Measurements from ENCODE around the gene DNAJC9. TPM values are rescaled to one million over a fixed set of nuclear protein-coding genes. Genes with fewer than 3 reads are reported as not detected.
A peak's percentile ranks its signal among the peaks of the same experiment; 100 is the strongest.

The DNAJC9 gene
- total RNA-seq, 1 experiment from 2014 or later, result 65.2 TPM

GRCh38 chr10:73247509-73248258, 629 bp upstream of the DNAJC9 start:
- Histone ChIP-seq H3K27me3 (replicated peaks; ENCODE audit: control insufficient read depth, insufficient read depth, low read length) (no peaks in the 10 kb centered on the region), H3K36me3 (ENCODE audit: control insufficient read depth, insufficient read depth, low read length) (peaks cover 6% of the 10 kb centered on the region), H3K9me3 (no peaks in the 10 kb centered on the region), H3K4me1 (0 out of 2 replicates have a peak, but pooled peaks cover 13% of the 10 kb centered on the region), H3K4me3 (ENCODE audit: low read depth, low read length) (peak overlapping the region; percentile 86)
- Mint-ChIP-seq H3K36me3 (ENCODE audit: insufficient read depth, unreplicated experiment) (peaks cover 100% of the 10 kb centered on the region), H3K27ac (ENCODE audit: unreplicated experiment) (peak overlapping the region; percentile 100), H3K9me3 (ENCODE audit: unreplicated experiment) (no peaks in the 10 kb centered on the region), H3K27me3 (ENCODE audit: insufficient read depth, unreplicated experiment) (no peaks in the 10 kb centered on the region), H3K4me1 (ENCODE audit: low read depth, unreplicated experiment) (peaks cover 43% of the 10 kb centered on the region), H3K4me3 (ENCODE audit: unreplicated experiment) (peak overlapping the region; percentile 99)
- TF ChIP-seq CTCF (IDR thresholded peaks at IDR 0.05; ENCODE audit: insufficient read depth in 1 of 2, low read depth in 1 of 2, low read length in 1 of 2, severe bottlenecking in 1 of 2, unreplicated experiment in 1 of 2), result no peak
- BruUV-seq (replicated peaks), result TSS peak; percentile 85
- CTCF ChIA-PET, result interaction anchor here (0.7 to 1.6 kb wide), 5 partner anchors 16 to 355 kb away, joined by 3 to 8 read pairs (median 6); partner anchors contain the start of genes ECD, FAM149B1 and P4HA1
- intact Hi-C loops (cut with micrococcal nuclease; ENCODE audit: unreplicated experiment), result loop anchor here (1.0 kb wide), 1 partner anchor 79 kb away; the partner anchor contains the start of genes ECD and FAM149B1
- peak in 1 of 2 experiments; percentile 17 for DNase-seq
- POLR2A ChIA-PET, result interaction anchor here (0.6 to 2.1 kb wide), 15 partner anchors 9 to 809 kb away, joined by 3 to 31 read pairs (median 5); partner anchors contain the start of genes CFAP70, ECD, FAM149B1 and P4HA1

GRCh38 chr10:73246322-73246645, 771 bp downstream of the DNAJC9 start:
- intact Hi-C loops (cut with micrococcal nuclease; ENCODE audit: unreplicated experiment), result no loop called here
- H3K4me3 Mint-ChIP-seq (ENCODE audit: unreplicated experiment), result peak overlapping the region; percentile 99

More at GRCh38 chr10:73246322-73246645, 771 bp downstream of the DNAJC9 start:
- no peaks in the 10 kb centered on the region for H3K27me3 Mint-ChIP-seq (ENCODE audit: insufficient read depth, unreplicated experiment)
- peaks cover 98% of the 10 kb centered on the region for H3K36me3 Mint-ChIP-seq (ENCODE audit: insufficient read depth, unreplicated experiment)
- no peak for DNase-seq
- TSS peak; percentile 60 for BruUV-seq (replicated peaks)
- no peaks in the 10 kb centered on the region for H3K9me3 Mint-ChIP-seq (ENCODE audit: unreplicated experiment)
- peaks cover 42% of the 10 kb centered on the region for H3K4me1 Mint-ChIP-seq (ENCODE audit: low read depth, unreplicated experiment)
- CTCF ChIA-PET, result interaction anchor here (1.0 to 1.6 kb wide), 5 partner anchors 9 to 152 kb away, joined by 3 to 8 read pairs (median 6); partner anchors contain the start of genes ECD, FAM149B1 and P4HA1
- H3K27ac Mint-ChIP-seq (ENCODE audit: unreplicated experiment), result peak overlapping the region; percentile 100
- POLR2A ChIA-PET, result interaction anchor here (0.6 to 2.1 kb wide), 18 partner anchors 8 to 1395 kb away, joined by 3 to 31 read pairs (median 4); partner anchors contain the start of genes ADK, AP3M1, CFAP70 and ECD
- Histone ChIP-seq H3K36me3 (ENCODE audit: control insufficient read depth, insufficient read depth, low read length) (peaks cover 6% of the 10 kb centered on the region), H3K9me3 (no peaks in the 10 kb centered on the region), H3K4me3 (ENCODE audit: low read depth, low read length) (peak overlapping the region; percentile 86), H3K4me1 (0 out of 2 replicates have a peak, but pooled peaks cover 13% of the 10 kb centered on the region), H3K27me3 (replicated peaks; ENCODE audit: control insufficient read depth, insufficient read depth, low read length) (no peaks in the 10 kb centered on the region)
- no peak for TF ChIP-seq CTCF (IDR thresholded peaks at IDR 0.05; ENCODE audit: insufficient read depth in 1 of 2, low read depth in 1 of 2, low read length in 1 of 2, severe bottlenecking in 1 of 2, unreplicated experiment in 1 of 2)

Measured in Caco-2 (cell line).